ENCODE measurements around the gene NKG7. TPM values are rescaled to one million over a fixed set of nuclear protein-coding genes. Genes with fewer than 3 reads are reported as not detected.

Gene NKG7
- total RNA-seq, 1 donor: not detected

- no peak for DNase-seq (ENCODE audit: insufficient read length, low spot score, missing footprints)
- H3K4me2 ChIP-seq (ENCODE audit: insufficient read depth, low read length): no peak overlapping the region
- H3K27ac ChIP-seq (ENCODE audit: low read depth, low read length): no peak overlapping the region
- no peaks in the 10 kb centered on the region for H3K4me1 ChIP-seq (ENCODE audit: insufficient read depth, low read length)
- no peaks in the 10 kb centered on the region for H3K27me3 ChIP-seq (ENCODE audit: insufficient read depth, low read length)
- TF ChIP-seq CTCF (IDR thresholded peaks at IDR 0.05; ENCODE audit: extremely low read depth, low read depth, low read length): no peak
- H3K9me3 ChIP-seq (ENCODE audit: low read depth, low read length): no peaks in the 10 kb centered on the region
- no peak overlapping the region for H2AFZ ChIP-seq (ENCODE audit: low read length)
- H3K4me3 ChIP-seq (ENCODE audit: insufficient read depth, low read length): no peak overlapping the region
- H3K36me3 ChIP-seq (ENCODE audit: insufficient read depth, low read length): no peaks in the 10 kb centered on the region
- H3K79me2 ChIP-seq (ENCODE audit: insufficient read depth, low read length): no peaks in the 10 kb centered on the region
- no peaks in the 10 kb centered on the region for H4K20me1 ChIP-seq (ENCODE audit: insufficient read depth, low read length)
Measured at GRCh38 chr19:51377422-51377821, 5.0 kb upstream of the NKG7 start.

- Histone ChIP-seq H3K9me3 (ENCODE audit: low read depth, low read length) (no peaks in the 10 kb centered on the region), H2AFZ (ENCODE audit: low read length) (no peak overlapping the region), H4K20me1 (ENCODE audit: insufficient read depth, low read length) (no peaks in the 10 kb centered on the region), H3K27me3 (ENCODE audit: insufficient read depth, low read length) (no peaks in the 10 kb centered on the region), H3K4me2 (ENCODE audit: insufficient read depth, low read length) (no peak overlapping the region), H3K79me2 (ENCODE audit: insufficient read depth, low read length) (no peaks in the 10 kb centered on the region), H3K4me3 (ENCODE audit: insufficient read depth, low read length) (no peak overlapping the region), H3K36me3 (ENCODE audit: insufficient read depth, low read length) (no peaks in the 10 kb centered on the region), H3K4me1 (ENCODE audit: insufficient read depth, low read length) (no peaks in the 10 kb centered on the region), H3K27ac (ENCODE audit: low read depth, low read length) (no peak overlapping the region)
- TF ChIP-seq CTCF (IDR thresholded peaks at IDR 0.05; ENCODE audit: extremely low read depth, low read depth, low read length): no peak
- no peak for DNase-seq (ENCODE audit: insufficient read length, low spot score, missing footprints)
Measured at GRCh38 chr19:51375504-51376221, 3.2 kb upstream of the NKG7 start.

GRCh38 chr19:51372021-51372648 lies 319 bp downstream of the NKG7 start:
- no peaks in the 10 kb centered on the region for H4K20me1 ChIP-seq (ENCODE audit: insufficient read depth, low read length)
- no peaks in the 10 kb centered on the region for H3K27me3 ChIP-seq (ENCODE audit: insufficient read depth, low read length)
- peaks cover 4% of the 10 kb centered on the region for H3K4me1 ChIP-seq (ENCODE audit: insufficient read depth, low read length)
- no peaks in the 10 kb centered on the region for H3K9me3 ChIP-seq (ENCODE audit: low read depth, low read length)
- H2AFZ ChIP-seq (ENCODE audit: low read length): no peak overlapping the region
- no peak overlapping the region for H3K27ac ChIP-seq (ENCODE audit: low read depth, low read length)
- H3K36me3 ChIP-seq (ENCODE audit: insufficient read depth, low read length): no peaks in the 10 kb centered on the region
- no peak overlapping the region for H3K4me3 ChIP-seq (ENCODE audit: insufficient read depth, low read length)
- no peak for TF ChIP-seq CTCF (IDR thresholded peaks at IDR 0.05; ENCODE audit: extremely low read depth, low read depth, low read length)
- H3K4me2 ChIP-seq (ENCODE audit: insufficient read depth, low read length): no peak overlapping the region
- no peaks in the 10 kb centered on the region for H3K79me2 ChIP-seq (ENCODE audit: insufficient read depth, low read length)
- DNase-seq (ENCODE audit: insufficient read length, low spot score, missing footprints): no peak

GRCh38 chr19:51371186-51371690 lies 1.2 kb downstream of the NKG7 start:
- Histone ChIP-seq H3K4me2 (ENCODE audit: insufficient read depth, low read length) (no peak overlapping the region), H3K36me3 (ENCODE audit: insufficient read depth, low read length) (no peaks in the 10 kb centered on the region), H4K20me1 (ENCODE audit: insufficient read depth, low read length) (no peaks in the 10 kb centered on the region), H3K9me3 (ENCODE audit: low read depth, low read length) (no peaks in the 10 kb centered on the region), H3K4me1 (ENCODE audit: insufficient read depth, low read length) (peaks cover 9% of the 10 kb centered on the region), H3K79me2 (ENCODE audit: insufficient read depth, low read length) (no peaks in the 10 kb centered on the region), H2AFZ (ENCODE audit: low read length) (no peak overlapping the region), H3K27ac (ENCODE audit: low read depth, low read length) (no peak overlapping the region), H3K4me3 (ENCODE audit: insufficient read depth, low read length) (no peak overlapping the region), H3K27me3 (ENCODE audit: insufficient read depth, low read length) (no peaks in the 10 kb centered on the region)
- TF ChIP-seq CTCF (IDR thresholded peaks at IDR 0.05; ENCODE audit: extremely low read depth, low read depth, low read length): no peak
- DNase-seq (ENCODE audit: insufficient read length, low spot score, missing footprints): no peak
